Uterus (tissue), 4 donors: ENCODE data around the gene MAP3K3. TPM values are rescaled to one million over a fixed set of nuclear protein-coding genes. Genes with fewer than 3 reads are reported as not detected.

Source experiments
- DNase-seq, 2 donors: peaks; one replicate each; pipeline ENCODE4 v3.0.0-alpha.2; 2019 to 2020
- H3K27ac ChIP-seq, 2 donors: fragments of 200-600 bp; sonication (generic); 1 replicate in 1 of 2; 2 replicates in 1 of 2; pipeline ENCODE4 v1.5.1; 2016 to 2018
- H3K27me3 ChIP-seq, 2 donors: fragments of 200-600 bp; sonication (generic); one replicate each; pipeline ENCODE4 v1.5.1; 2018 to 2019; ENCODE audit warnings: control low read depth in 1 of 2
- H3K36me3 ChIP-seq, 2 donors: fragments of 200-600 bp; sonication (generic); one replicate each; pipeline ENCODE4 v1.5.1; 2019; ENCODE audit warnings: control low read depth in 1 of 2
- H3K4me1 ChIP-seq, 2 donors: fragments of 200-600 bp; sonication (generic); one replicate each; pipeline ENCODE4 v1.5.1; 2018 to 2019; ENCODE audit warnings: control low read depth in 1 of 2
- H3K4me3 ChIP-seq, 2 donors: fragments of 200-600 bp; sonication (generic); 1 replicate in 1 of 2; 2 replicates in 1 of 2; pipeline ENCODE4 v1.5.1; 2018 to 2019; ENCODE audit warnings: mild to moderate bottlenecking in 1 of 2
- H3K9me3 ChIP-seq, 2 donors: fragments of 200-600 bp; sonication (generic); one replicate each; pipeline ENCODE4 v1.5.1; 2019; ENCODE audit warnings: control low read depth in 1 of 2
- CTCF ChIP-seq, 4 experiments: fragments of 200-600 bp in 2 of 4; fragments of 450-650 bp in 2 of 4; sonication (generic) in 2 of 4; IDR thresholded peaks; one replicate each; pipeline ENCODE4 v1.5.1; 2016 to 2019; ENCODE audit warnings: antibody characterized with exemption in 4 of 4, mild to moderate bottlenecking in 2 of 4, moderate library complexity in 1 of 4
- POLR2A ChIP-seq, 2 donors: fragments of 450-650 bp; IDR thresholded peaks; one replicate each; pipeline ENCODE4 v1.6.1; 2016; ENCODE audit warnings: antibody characterized with exemption in 2 of 2, mild to moderate bottlenecking in 1 of 2, moderate library complexity in 1 of 2
- intact Hi-C: fragments of 100-400 bp; cut with DNase I; formaldehyde crosslinking; loops from one replicate; pipeline ENCODE4 v1.15.1; 2023; ENCODE audit warnings: low total_unique reads
- total RNA-seq, 4 donors: library from RNA; depleted of rRNA in 3 of 4; stranded (reverse); fragments of >200 nt in 3 of 4; gene quantifications; one replicate each; pipeline versions ENCODE4 v1.1.0 to v1.2.4, GENCODE V29; 2014 to 2023
- donor health status: DM: yes; HTN: yes; CAD: no.

MAP3K3 gene
- total RNA-seq, 4 donors from 2014 or later: 31.5 to 63.0 (median 56.3) TPM

GRCh38 chr17:63658366-63658765 is 36.1 kb downstream of the MAP3K3 start:
- Histone ChIP-seq H3K9me3 (no peaks in the 10 kb centered on the region), H3K4me1 (no peaks in the 10 kb centered on the region), H3K27ac (no peak overlapping the region), H3K36me3 (no peaks in the 10 kb centered on the region), H3K4me3 (no peak overlapping the region), H3K27me3 (no peaks in the 10 kb centered on the region)
- no peak for DNase-seq
- intact Hi-C loops: no loop called here
- TF ChIP-seq POLR2A (IDR thresholded peaks at IDR 0.05) (no peak), CTCF (IDR thresholded peaks at IDR 0.05) (no peak)

GRCh38 chr17:63659850-63660249 is 37.6 kb downstream of the MAP3K3 start:
- TF ChIP-seq POLR2A (IDR thresholded peaks at IDR 0.05) (no peak), CTCF (IDR thresholded peaks at IDR 0.05) (no peak)
- intact Hi-C loops: no loop called here
- Histone ChIP-seq H3K4me3 (no peak overlapping the region), H3K27ac (no peak overlapping the region), H3K4me1 (no peaks in the 10 kb centered on the region), H3K9me3 (no peaks in the 10 kb centered on the region), H3K36me3 (no peaks in the 10 kb centered on the region), H3K27me3 (no peaks in the 10 kb centered on the region)
- no peak for DNase-seq

- TF ChIP-seq CTCF (IDR thresholded peaks at IDR 0.05) (no peak), POLR2A (IDR thresholded peaks at IDR 0.05) (no peak)
- no peak overlapping the region for H3K4me3 ChIP-seq
- H3K4me1 ChIP-seq: no peaks in the 10 kb centered on the region
- no peaks in the 10 kb centered on the region for H3K36me3 ChIP-seq
- intact Hi-C loops: no loop called here
- DNase-seq: no peak
- no peaks in the 10 kb centered on the region for H3K9me3 ChIP-seq
- H3K27ac ChIP-seq: peak overlapping the region in 1 of 2 donors; percentile 2
- no peaks in the 10 kb centered on the region for H3K27me3 ChIP-seq
Observed at GRCh38 chr17:63665527-63666214, 43.5 kb downstream of the MAP3K3 start.

GRCh38 chr17:63672856-63673255 is 50.6 kb downstream of the MAP3K3 start:
- no peaks in the 10 kb centered on the region for H3K36me3 ChIP-seq
- DNase-seq: no peak
- intact Hi-C loops: no loop called here
- H3K27me3 ChIP-seq: no peaks in the 10 kb centered on the region
- TF ChIP-seq CTCF (IDR thresholded peaks at IDR 0.05): no peak
- TF ChIP-seq POLR2A (IDR thresholded peaks at IDR 0.05): no peak
- H3K9me3 ChIP-seq: no peaks in the 10 kb centered on the region
- H3K4me1 ChIP-seq: peaks cover 0 to 11% of the 10 kb centered on the region in 2 donors
- no peak overlapping the region for H3K27ac ChIP-seq
- no peak overlapping the region for H3K4me3 ChIP-seq

- DNase-seq: no peak
- no peaks in the 10 kb centered on the region for H3K36me3 ChIP-seq
- H3K27me3 ChIP-seq: no peaks in the 10 kb centered on the region
- H3K27ac ChIP-seq: peak overlapping the region; percentile 65 to 79
- no peaks in the 10 kb centered on the region for H3K9me3 ChIP-seq
- intact Hi-C loops: no loop called here
- TF ChIP-seq CTCF (IDR thresholded peaks at IDR 0.05): no peak
- no peak for TF ChIP-seq POLR2A (IDR thresholded peaks at IDR 0.05)
- peaks cover 0 to 11% of the 10 kb centered on the region in 2 donors for H3K4me1 ChIP-seq
- H3K4me3 ChIP-seq: no peak overlapping the region
Observed at GRCh38 chr17:63675231-63675606, 53.0 kb downstream of the MAP3K3 start.
